ENCODE data around the gene H19. TPM values are rescaled to one million over a fixed set of nuclear protein-coding genes. Genes with fewer than 3 reads are reported as not detected.

Gene H19
- total RNA-seq, 4 donors from 2014 or later: 13.5 to 68.7 (median 19.4) TPM

DNA sequence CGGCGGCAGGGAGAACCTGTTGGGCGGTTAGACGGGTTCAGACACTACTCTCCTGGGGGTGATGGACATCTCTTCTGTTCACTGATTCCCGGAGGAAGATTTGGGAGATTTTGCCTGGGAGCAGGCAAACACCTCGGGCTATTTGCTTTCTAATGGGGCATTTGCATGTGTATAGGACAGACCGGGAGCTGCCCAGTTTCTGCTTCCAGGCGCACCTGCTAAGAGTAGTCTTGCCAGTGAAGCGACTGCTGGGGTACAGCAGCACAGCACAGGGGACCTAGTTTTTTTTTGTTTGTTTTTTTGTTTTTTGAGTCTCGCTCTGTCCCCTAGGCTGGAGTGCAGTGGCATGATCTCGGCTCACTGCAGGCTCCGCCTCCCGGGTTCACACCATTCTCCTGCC is 6.8 kb upstream of the H19 start:
- TF ChIP-seq, protein P1, sequence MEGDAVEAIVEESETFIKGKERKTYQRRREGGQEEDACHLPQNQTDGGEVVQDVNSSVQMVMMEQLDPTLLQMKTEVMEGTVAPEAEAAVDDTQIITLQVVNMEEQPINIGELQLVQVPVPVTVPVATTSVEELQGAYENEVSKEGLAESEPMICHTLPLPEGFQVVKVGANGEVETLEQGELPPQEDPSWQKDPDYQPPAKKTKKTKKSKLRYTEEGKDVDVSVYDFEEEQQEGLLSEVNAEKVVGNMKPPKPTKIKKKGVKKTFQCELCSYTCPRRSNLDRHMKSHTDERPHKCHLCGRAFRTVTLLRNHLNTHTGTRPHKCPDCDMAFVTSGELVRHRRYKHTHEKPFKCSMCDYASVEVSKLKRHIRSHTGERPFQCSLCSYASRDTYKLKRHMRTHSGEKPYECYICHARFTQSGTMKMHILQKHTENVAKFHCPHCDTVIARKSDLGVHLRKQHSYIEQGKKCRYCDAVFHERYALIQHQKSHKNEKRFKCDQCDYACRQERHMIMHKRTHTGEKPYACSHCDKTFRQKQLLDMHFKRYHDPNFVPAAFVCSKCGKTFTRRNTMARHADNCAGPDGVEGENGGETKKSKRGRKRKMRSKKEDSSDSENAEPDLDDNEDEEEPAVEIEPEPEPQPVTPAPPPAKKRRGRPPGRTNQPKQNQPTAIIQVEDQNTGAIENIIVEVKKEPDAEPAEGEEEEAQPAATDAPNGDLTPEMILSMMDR (IDR thresholded peaks at IDR 0.05): no peak
- no peak for TF ChIP-seq POLR2A (IDR thresholded peaks at IDR 0.05)
- no CpG with 5 or more reads among the region's 13 CpGs for WGBS, 2 donors
- Histone ChIP-seq H3K4me1 (no peaks in the 10 kb centered on the region), H3K27ac (no peak overlapping the region), H3K27me3 (no peaks in the 10 kb centered on the region), H3K4me3 (replicated peaks in 1 of 3) (no peak overlapping the region), H3K36me3 (no peaks in the 10 kb centered on the region), H3K9me3 (no peaks in the 10 kb centered on the region)
- no peak for DNase-seq
- intact Hi-C loops (cut with DNase I): no loop called here

DNA sequence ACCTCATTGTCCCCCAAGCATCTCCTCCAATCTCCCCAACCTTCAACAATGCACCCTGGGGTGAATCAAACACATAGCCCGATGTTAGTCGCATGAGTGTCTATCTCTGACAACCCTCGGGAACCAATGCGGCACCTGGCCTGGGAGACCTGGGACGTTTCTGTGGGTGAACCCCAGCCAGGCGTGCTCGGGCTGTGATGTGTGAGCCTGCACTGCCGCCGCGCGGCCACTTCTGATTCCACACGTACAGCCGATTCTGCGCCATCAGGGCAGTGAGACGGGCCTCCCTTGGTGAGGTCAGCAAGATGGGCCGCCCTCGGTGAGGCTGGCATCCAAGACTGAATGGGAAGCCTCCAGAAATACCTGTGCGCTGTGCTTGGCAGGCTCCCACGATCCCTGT is 5.2 kb upstream of the H19 start:
- TF ChIP-seq POLR2A (IDR thresholded peaks at IDR 0.05): no peak
- TF ChIP-seq, protein P1 (IDR thresholded peaks at IDR 0.05): no peak
- no peaks in the 10 kb centered on the region for H3K4me1 ChIP-seq
- H3K27me3 ChIP-seq: no peaks in the 10 kb centered on the region
- DNase-seq: no peak
- intact Hi-C loops (cut with DNase I): no loop called here
- no peaks in the 10 kb centered on the region for H3K36me3 ChIP-seq
- no peak overlapping the region for H3K4me3 ChIP-seq (replicated peaks in 1 of 3)
- no peak overlapping the region for H3K27ac ChIP-seq
- H3K9me3 ChIP-seq: no peaks in the 10 kb centered on the region
- no CpG with 5 or more reads among the region's 19 CpGs for WGBS, 2 donors

DNA sequence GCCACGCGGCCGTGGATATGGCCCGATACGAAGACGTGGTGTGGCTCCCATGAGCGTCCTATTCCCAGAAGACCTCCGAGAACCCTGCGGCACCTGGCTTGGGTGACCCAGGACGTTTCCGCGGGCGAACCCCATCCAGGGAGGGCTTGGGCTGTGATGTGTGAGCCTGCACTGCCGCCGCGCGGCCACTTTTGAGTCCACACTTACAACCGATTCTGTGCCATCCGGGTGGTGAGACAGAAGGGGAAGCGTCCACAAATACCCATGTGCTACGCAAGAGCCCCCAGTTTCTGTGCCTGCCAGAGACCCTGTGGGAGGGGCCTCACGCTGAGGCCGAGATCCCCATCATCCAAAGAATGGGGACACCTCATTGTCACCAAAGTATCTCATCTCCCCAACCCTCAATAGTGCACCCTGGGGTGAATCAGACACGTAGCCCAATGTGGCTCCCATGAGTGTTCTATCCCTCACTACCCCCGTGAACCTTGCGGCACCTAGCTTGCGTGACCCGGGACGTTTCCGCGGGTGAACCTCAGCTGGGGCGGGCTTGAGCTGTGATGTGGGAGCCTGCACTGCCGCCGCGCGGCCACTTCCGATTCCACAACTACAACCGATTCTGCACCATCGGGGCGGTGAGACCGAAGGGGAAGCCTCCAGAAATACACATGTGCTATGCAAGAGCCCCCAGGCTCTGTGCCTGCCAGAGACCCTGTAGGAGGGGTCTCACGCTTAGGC is 4.6 kb upstream of the H19 start:
- no peak for DNase-seq
- Histone ChIP-seq H3K27ac (no peak overlapping the region), H3K27me3 (no peaks in the 10 kb centered on the region), H3K4me1 (no peaks in the 10 kb centered on the region), H3K9me3 (no peaks in the 10 kb centered on the region), H3K4me3 (replicated peaks in 1 of 3) (no peak overlapping the region), H3K36me3 (no peaks in the 10 kb centered on the region)
- WGBS, 2 donors: no CpG with 5 or more reads among the region's 42 CpGs
- intact Hi-C loops (cut with DNase I): no loop called here
- TF ChIP-seq, protein P1 (IDR thresholded peaks at IDR 0.05): no peak
- TF ChIP-seq POLR2A (IDR thresholded peaks at IDR 0.05): no peak

DNA sequence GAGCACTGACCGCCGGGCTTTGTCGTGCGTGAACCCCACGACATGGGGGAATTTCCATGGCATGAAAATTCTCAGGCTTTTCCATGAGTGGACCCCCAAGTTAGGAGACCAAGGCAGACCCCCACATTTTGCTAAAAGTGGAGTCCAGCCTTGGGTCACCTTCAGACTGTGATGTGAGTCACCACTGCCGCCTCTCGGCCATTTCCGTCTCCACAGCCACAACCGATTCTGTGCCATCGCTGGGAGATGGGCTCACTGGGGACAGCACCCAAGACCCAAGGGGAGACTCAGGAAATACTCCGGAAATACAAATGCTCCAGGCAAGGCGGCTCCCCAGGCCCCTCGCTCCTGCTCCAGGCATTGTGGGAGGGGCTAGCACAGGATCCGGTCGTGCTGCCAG is 1.2 kb upstream of the H19 start:
- Histone ChIP-seq H3K27me3 (no peaks in the 10 kb centered on the region), H3K27ac (no peak overlapping the region), H3K36me3 (no peaks in the 10 kb centered on the region), H3K9me3 (no peaks in the 10 kb centered on the region), H3K4me3 (replicated peaks in 1 of 3) (no peak overlapping the region), H3K4me1 (no peaks in the 10 kb centered on the region)
- intact Hi-C loops (cut with DNase I): no loop called here
- TF ChIP-seq POLR2A (IDR thresholded peaks at IDR 0.05): no peak
- TF ChIP-seq, protein P1 (IDR thresholded peaks at IDR 0.05): no peak
- no peak for DNase-seq
- WGBS, 2 donors: no CpG with 5 or more reads among the region's 15 CpGs

DNA sequence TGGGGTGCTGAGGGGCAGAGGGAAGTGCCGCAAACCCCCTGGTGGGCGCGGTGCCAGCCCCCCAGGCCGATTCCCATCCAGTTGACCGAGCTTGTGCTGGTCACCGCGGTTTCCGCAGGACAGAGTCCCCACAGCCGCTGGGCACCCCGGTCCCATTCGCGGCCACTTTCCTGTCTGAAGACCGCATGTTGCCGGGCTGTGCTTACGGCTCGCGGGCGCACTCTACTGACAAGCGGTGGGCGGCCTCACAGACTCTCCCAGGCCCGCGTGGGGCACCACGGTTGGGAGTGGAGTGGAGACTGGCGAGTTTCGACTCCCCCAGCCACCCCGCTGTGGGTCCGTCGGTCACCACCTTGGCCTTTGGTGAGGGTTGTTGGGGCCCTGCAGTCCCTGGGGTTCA is 648 bp upstream of the H19 start:
- no peaks in the 10 kb centered on the region for H3K4me1 ChIP-seq
- H3K27ac ChIP-seq: no peak overlapping the region
- no peaks in the 10 kb centered on the region for H3K36me3 ChIP-seq
- H3K4me3 ChIP-seq (replicated peaks in 1 of 3): no peak overlapping the region
- intact Hi-C loops (cut with DNase I): no loop called here
- no peaks in the 10 kb centered on the region for H3K27me3 ChIP-seq
- TF ChIP-seq, protein P1 (IDR thresholded peaks at IDR 0.05): no peak
- no peak for TF ChIP-seq POLR2A (IDR thresholded peaks at IDR 0.05)
- no peaks in the 10 kb centered on the region for H3K9me3 ChIP-seq
- no peak for DNase-seq
- no CpG with 5 or more reads among the region's 28 CpGs for WGBS, 2 donors
